Measurements from ENCODE around the gene LRCH4.

DNA sequence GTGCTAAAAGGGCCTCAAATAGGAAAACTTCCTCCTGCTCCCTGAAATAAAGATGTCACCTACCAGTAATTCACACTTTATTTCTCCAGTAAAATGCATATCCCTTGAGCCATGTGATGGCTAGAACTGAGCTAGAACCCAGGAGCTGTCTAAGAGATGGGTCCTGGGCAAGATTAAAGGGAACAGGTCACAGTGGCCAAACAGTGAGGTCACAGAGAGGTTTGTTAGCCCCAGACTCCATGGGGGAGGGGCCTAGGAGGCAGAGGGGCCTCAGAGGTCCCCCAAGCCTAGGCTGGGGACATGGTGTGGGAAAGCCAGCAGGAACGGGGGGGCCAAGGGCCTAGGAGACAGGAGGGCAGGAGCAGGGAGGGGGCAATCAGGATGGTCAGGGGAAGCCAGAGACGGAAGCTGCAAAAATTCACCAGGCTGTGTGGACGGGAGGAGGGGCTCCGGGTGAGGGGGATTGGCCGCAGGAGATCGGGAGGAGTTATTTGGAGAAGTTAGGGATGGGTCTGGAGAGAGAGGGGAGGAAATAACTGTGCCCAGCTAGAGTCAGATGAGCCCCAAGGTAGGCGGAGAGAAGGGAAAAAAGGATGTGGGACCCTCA lies 3.5 kb upstream of the LRCH4 start:
- TF ChIP-seq, protein P1, sequence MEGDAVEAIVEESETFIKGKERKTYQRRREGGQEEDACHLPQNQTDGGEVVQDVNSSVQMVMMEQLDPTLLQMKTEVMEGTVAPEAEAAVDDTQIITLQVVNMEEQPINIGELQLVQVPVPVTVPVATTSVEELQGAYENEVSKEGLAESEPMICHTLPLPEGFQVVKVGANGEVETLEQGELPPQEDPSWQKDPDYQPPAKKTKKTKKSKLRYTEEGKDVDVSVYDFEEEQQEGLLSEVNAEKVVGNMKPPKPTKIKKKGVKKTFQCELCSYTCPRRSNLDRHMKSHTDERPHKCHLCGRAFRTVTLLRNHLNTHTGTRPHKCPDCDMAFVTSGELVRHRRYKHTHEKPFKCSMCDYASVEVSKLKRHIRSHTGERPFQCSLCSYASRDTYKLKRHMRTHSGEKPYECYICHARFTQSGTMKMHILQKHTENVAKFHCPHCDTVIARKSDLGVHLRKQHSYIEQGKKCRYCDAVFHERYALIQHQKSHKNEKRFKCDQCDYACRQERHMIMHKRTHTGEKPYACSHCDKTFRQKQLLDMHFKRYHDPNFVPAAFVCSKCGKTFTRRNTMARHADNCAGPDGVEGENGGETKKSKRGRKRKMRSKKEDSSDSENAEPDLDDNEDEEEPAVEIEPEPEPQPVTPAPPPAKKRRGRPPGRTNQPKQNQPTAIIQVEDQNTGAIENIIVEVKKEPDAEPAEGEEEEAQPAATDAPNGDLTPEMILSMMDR (conservative IDR thresholded peaks at IDR 0.05; ENCODE audit: low read length) = no peak
- TF ChIP-seq EZH2phosphoT487 (IDR thresholded peaks at IDR 0.05; ENCODE audit: borderline replicate concordance, low read depth, low read length) = no peak
